ENCODE data around the gene RASAL3.

GRCh38 chr19:15475169-15475568, 10.8 kb upstream of the RASAL3 start:
- TF ChIP-seq CTCF (IDR thresholded peaks at IDR 0.05) (no peak), POLR2A (IDR thresholded peaks at IDR 0.05) (no peak)

Measured in ovary (tissue), 3 donors.